B cell (primary cell): ENCODE measurements around the gene ASAP3. TPM values are rescaled to one million over a fixed set of nuclear protein-coding genes. Genes with fewer than 3 reads are reported as not detected.

Source experiments
- ATAC-seq: fragments of 200-7000 bp; cut with Tn5 transposase; one replicate; pipeline ENCODE4 v1.10.0; 2021; ENCODE audit warnings: low read depth, mild to moderate bottlenecking, moderate number of reproducible peaks, moderate library complexity
- CTCF ChIA-PET: fragments of 350-600 bp; sonication (Branson Sonifier 250); formaldehyde crosslinking; loops from one replicate; lab custom pipeline; 2021; ENCODE audit warnings: antibody characterized with exemption, inconsistent platforms; lab: Charles Lee
- POLR2A ChIA-PET: fragments of 350-600 bp; sonication (Branson Sonifier 250); formaldehyde crosslinking; loops from one replicate; lab custom pipeline; 2021; ENCODE audit warnings: antibody characterized with exemption; lab: Charles Lee
- DNase-seq: peaks from one replicate; pipeline ENCODE4 v3.0.0; 2013
- H2AFZ ChIP-seq: 2 replicates; pipeline ENCODE4 v1.6.1; 2012; ENCODE audit warnings: mild to moderate bottlenecking, low read depth, low read length; ENCODE audit not compliant: insufficient read depth, poor library complexity, severe bottlenecking
- H3K27ac ChIP-seq, 2 donors: 1 replicate in 1 of 2; 2 replicates in 1 of 2; pipeline ENCODE4 v1.5.1; 2012 to 2013; ENCODE audit warnings: low read length in 2 of 2, mild to moderate bottlenecking in 2 of 2, moderate library complexity in 1 of 2
- H3K27me3 ChIP-seq, 4 experiments: fragments of 200-600 bp in 1 of 4; sonication (generic) in 1 of 4; replicated peaks in 1 of 4; 1 replicate in 2 of 4; 2 replicates in 2 of 4; pipeline versions ENCODE4 v1.6.1 to v1.7.0; 2013 to 2016; ENCODE audit warnings: low read length in 3 of 4, mild to moderate bottlenecking in 2 of 4, mixed read lengths in 1 of 4, moderate library complexity in 1 of 4; ENCODE audit not compliant: insufficient read depth in 4 of 4, control insufficient read depth in 3 of 4; ENCODE audit errors: control extremely low read depth in 1 of 4
- H3K36me3 ChIP-seq, 2 experiments: replicated peaks in 1 of 2; 1 replicate in 1 of 2; 2 replicates in 1 of 2; pipeline versions ENCODE4 v1.6.1 to v1.7.1; 2013; ENCODE audit warnings: low read length in 1 of 2; ENCODE audit not compliant: insufficient read depth in 2 of 2, control insufficient read depth in 1 of 2; ENCODE audit errors: control extremely low read depth in 1 of 2, extremely low read depth in 1 of 2
- H3K4me1 ChIP-seq, 2 donors: fragments of 200-600 bp in 1 of 2; sonication (generic) in 1 of 2; 1 replicate in 1 of 2; 2 replicates in 1 of 2; pipeline versions ENCODE4 v1.5.1 to v1.6.1; 2013 to 2017; ENCODE audit warnings: low read length in 2 of 2; ENCODE audit not compliant: control insufficient read depth in 2 of 2, insufficient read depth in 2 of 2
- H3K4me2 ChIP-seq: replicated peaks from 2 replicates; pipeline ENCODE3; 2012; ENCODE audit warnings: mild to moderate bottlenecking, low read depth, low read length; ENCODE audit not compliant: poor library complexity, severe bottlenecking
- H3K4me3 ChIP-seq, 5 experiments: fragments of 200-600 bp in 1 of 5; sonication (generic) in 1 of 5; 1 replicate in 3 of 5; 2 replicates in 2 of 5; pipeline versions ENCODE4 v1.5.1 to v1.7.0; 2011 to 2016; ENCODE audit warnings: low read length in 4 of 5, mild to moderate bottlenecking in 4 of 5, low read depth in 2 of 5, control low read depth in 1 of 5, moderate library complexity in 1 of 5; ENCODE audit not compliant: insufficient read depth in 1 of 5; ENCODE audit errors: control extremely low read depth in 1 of 5, extremely low read depth in 1 of 5
- H3K79me2 ChIP-seq: fragments of 200-600 bp; sonication (generic); one replicate; pipeline ENCODE4 v1.6.0; 2016; ENCODE audit warnings: low read length; ENCODE audit not compliant: control insufficient read depth, insufficient read depth
- H3K9ac ChIP-seq: fragments of 200-600 bp; sonication (generic); 2 replicates; pipeline ENCODE4 v1.6.1; 2017; ENCODE audit warnings: mild to moderate bottlenecking, low read length, moderate library complexity
- H3K9me3 ChIP-seq, 3 donors: one replicate each; pipeline versions ENCODE4 v1.6.1 to v1.7.1; 2013; ENCODE audit warnings: low read length in 2 of 3; ENCODE audit not compliant: control insufficient read depth in 2 of 3, insufficient read depth in 1 of 3; ENCODE audit errors: control extremely low read depth in 1 of 3
- H4K20me1 ChIP-seq: 2 replicates; pipeline ENCODE4 v1.6.0; 2012; ENCODE audit warnings: mild to moderate bottlenecking, low read length; ENCODE audit not compliant: insufficient read depth, control insufficient read depth, poor library complexity, severe bottlenecking
- H3K27ac Mint-ChIP-seq: one replicate; pipeline ENCODE4 v1.8.0; 2021; ENCODE audit warnings: mixed read lengths
- H3K27me3 Mint-ChIP-seq: one replicate; pipeline ENCODE4 v1.8.0; 2021; ENCODE audit warnings: mixed read lengths
- H3K4me1 Mint-ChIP-seq: one replicate; pipeline ENCODE4 v1.8.0; 2021; ENCODE audit warnings: mixed read lengths
- H3K4me3 Mint-ChIP-seq: one replicate; pipeline ENCODE4 v1.8.0; 2021; ENCODE audit warnings: mixed read lengths
- H3K9me3 Mint-ChIP-seq: one replicate; pipeline ENCODE4 v1.8.0; 2022; ENCODE audit warnings: mixed read lengths; ENCODE audit not compliant: insufficient read depth
- CTCF ChIP-seq: fragments of 200-600 bp; IDR thresholded peaks from one replicate; pipeline ENCODE4 v1.8.0; 2022; ENCODE audit warnings: antibody characterized with exemption, mild to moderate bottlenecking
- EZH2 ChIP-seq: IDR thresholded peaks from 2 replicates; pipeline ENCODE4 v1.6.1; 2012; ENCODE audit warnings: borderline replicate concordance, low read depth, mild to moderate bottlenecking, moderate library complexity, low read length; ENCODE audit not compliant: insufficient read depth, poor library complexity, severe bottlenecking
- WGBS: methylation state at CpG from one replicate; pipeline ENCODE4 v1.1.5; 2013; ENCODE audit warnings: missing lambda C conversion rate; ENCODE audit not compliant: insufficient coverage; 5-methylcytosine and 5-hydroxymethylcytosine counted together
- intact Hi-C: fragments of 100-400 bp; cut with micrococcal nuclease; formaldehyde crosslinking; loops from one replicate; pipeline ENCODE4 v1.10.0; 2022
- polyA plus RNA-seq: library from polyadenylated mRNA; depleted of rRNA; stranded (reverse); fragments of >200 nt; gene quantifications from 2 replicates; pipeline ENCODE4 v1.2.3, GENCODE V29; 2012
- total RNA-seq, 2 donors: library from RNA; stranded (reverse); fragments of 120-200 nt in 1 of 2; gene quantifications; 1 replicate in 1 of 2; 2 replicates in 1 of 2; pipeline versions ENCODE4 v1.2.3 to v1.2.4, GENCODE V29; 2013 to 2022

The ASAP3 gene
- total and polyA plus RNA-seq, 2 donors (not counting 1 experiment from before 2014, with no cell fraction given) = 2.9 to 11.0 TPM

GRCh38 chr1:23528250-23528978 is 44.4 kb upstream of the ASAP3 start:
- TF ChIP-seq CTCF (no peak), EZH2 (no peak)
- Histone ChIP-seq H3K36me3 (no peaks in the 10 kb centered on the region), H3K4me1 (peaks cover 90 to 94% of the 10 kb centered on the region in 2 donors), H3K4me3 (peak overlapping the region in 3 of 5 experiments; percentile 9 to 48 (median 26)), H3K9me3 (no peaks in the 10 kb centered on the region), H3K27me3 (peaks cover 0 to 7% (median 0%) of the 10 kb centered on the region in 4 experiments), H3K27ac (peak overlapping the region; percentile 47 to 54), H4K20me1 (no peaks in the 10 kb centered on the region), H2AFZ (peak overlapping the region; percentile 66), H3K79me2 (peaks cover 9% of the 10 kb centered on the region), H3K9ac (peak overlapping the region; percentile 35), H3K4me2 (peak overlapping the region; percentile 99)
- ChIA-PET CTCF (interaction anchor here (0.5 to 17.1 kb wide), 8 partner anchors 10 to 343 kb away, joined by 4 to 332 read pairs (median 7); no protein-coding TSS in a partner anchor), POLR2A (interaction anchor here (0.5 to 2.0 kb wide), 6 partner anchors 12 to 91 kb away, joined by 3 to 10 read pairs (median 3); no protein-coding TSS in a partner anchor)
- peak overlapping the region; percentile 90 for H3K27ac Mint-ChIP-seq
- DNase-seq = peak; percentile 52
- no peaks in the 10 kb centered on the region for H3K27me3 Mint-ChIP-seq
- peaks cover 93% of the 10 kb centered on the region for H3K4me1 Mint-ChIP-seq
- 1% methylated on average over 9 of the region's 9 CpGs for WGBS
- peak; percentile 32 for ATAC-seq
- H3K4me3 Mint-ChIP-seq = peak overlapping the region; percentile 55
- intact Hi-C loops = no loop called here
- no peaks in the 10 kb centered on the region for H3K9me3 Mint-ChIP-seq

- DNase-seq = no peak
Observed at GRCh38 chr1:23527900-23528249, 43.9 kb upstream of the ASAP3 start.

More at GRCh38 chr1:23527900-23528249, 43.9 kb upstream of the ASAP3 start:
- Mint-ChIP-seq H3K4me1 (peaks cover 91% of the 10 kb centered on the region), H3K27me3 (no peaks in the 10 kb centered on the region), H3K27ac (peak overlapping the region; percentile 90), H3K4me3 (peak overlapping the region; percentile 55), H3K9me3 (no peaks in the 10 kb centered on the region)
- ATAC-seq = no peak
- H3K27me3 ChIP-seq = peaks cover 0 to 7% (median 0%) of the 10 kb centered on the region in 4 experiments
- H3K4me2 ChIP-seq = peak overlapping the region; percentile 99
- H3K9me3 ChIP-seq = no peaks in the 10 kb centered on the region
- TF ChIP-seq EZH2 = no peak
- TF ChIP-seq CTCF = no peak
- no peaks in the 10 kb centered on the region for H4K20me1 ChIP-seq
- CTCF ChIA-PET = interaction anchor here (0.7 to 17.1 kb wide), 6 partner anchors 12 to 109 kb away, joined by 4 to 332 read pairs (median 14); no protein-coding TSS in a partner anchor
- intact Hi-C loops = no loop called here
- POLR2A ChIA-PET = interaction anchor here (0.9 to 2.0 kb wide), 3 partner anchors 12 to 85 kb away, joined by 3 to 10 read pairs (median 4); no protein-coding TSS in a partner anchor
- 49% methylated on average over 4 of the region's 6 CpGs for WGBS
- no peaks in the 10 kb centered on the region for H3K36me3 ChIP-seq
- peak overlapping the region; percentile 66 for H2AFZ ChIP-seq
- H3K79me2 ChIP-seq = peaks cover 9% of the 10 kb centered on the region
- H3K4me1 ChIP-seq = peaks cover 88 to 94% of the 10 kb centered on the region in 2 donors
- peak overlapping the region in 2 of 5 experiments; percentile 9 to 11 for H3K4me3 ChIP-seq
- peak overlapping the region; percentile 35 for H3K9ac ChIP-seq
- H3K27ac ChIP-seq = peak overlapping the region; percentile 47 to 54
